ENCODE data around the gene ARID1B. TPM values are rescaled to one million over a fixed set of nuclear protein-coding genes. Genes with fewer than 3 reads are reported as not detected.

The ARID1B gene
- total RNA-seq, 1 experiment from 2014 or later = 24.2 TPM

- POLR2A ChIA-PET (ENCODE audit: unreplicated experiment) = no interaction called here
- no peaks in the 10 kb centered on the region for H3K27me3 ChIP-seq (ENCODE audit: low read length)
Measured at GRCh38 chr6:156740604-156741003, 36.6 kb upstream of the ARID1B start.

GRCh38 chr6:156741287-156742073 is 35.7 kb upstream of the ARID1B start:
- Histone ChIP-seq H3K4me2 (ENCODE audit: low read length) (no peak overlapping the region), H3K27me3 (ENCODE audit: low read length) (no peaks in the 10 kb centered on the region), H2AFZ (ENCODE audit: low read length) (no peak overlapping the region), H3K9me2 (replicated peaks; ENCODE audit: low read length) (no peaks in the 10 kb centered on the region), H3K9me3 (ENCODE audit: low read length) (peaks cover 7% of the 10 kb centered on the region; the same call in 1 of the 2 replicates), H3K27ac (ENCODE audit: low read length) (no peak overlapping the region), H3K79me2 (ENCODE audit: low read length) (no peaks in the 10 kb centered on the region), H3F3A (ENCODE audit: low read length, unreplicated experiment) (no peaks in the 10 kb centered on the region), H4K20me1 (ENCODE audit: low read length) (no peaks in the 10 kb centered on the region), H3K4me1 (ENCODE audit: insufficient read depth, low read length) (no peaks in the 10 kb centered on the region), H3K4me3 (ENCODE audit: low read length) (no peak overlapping the region), H3K36me3 (ENCODE audit: low read depth, low read length) (no peaks in the 10 kb centered on the region), H3K9ac (ENCODE audit: low read length) (no peak overlapping the region)
- no peak for DNase-seq
- intact Hi-C loops (cut with micrococcal nuclease) = no loop called here
- no TSS peak for BruUV-seq (replicated peaks)
- TF ChIP-seq EZH2phosphoT487 (IDR thresholded peaks at IDR 0.05; ENCODE audit: borderline replicate concordance, low read length) (no peak), CTCF (conservative IDR thresholded peaks at IDR 0.05; ENCODE audit: low read depth, low read length) (no peak), EZH2 (IDR thresholded peaks at IDR 0.05; ENCODE audit: low read length, unreplicated experiment) (no peak)
- ATAC-seq = no peak
- ChIA-PET CTCF (no interaction called here), POLR2A (ENCODE audit: unreplicated experiment) (no interaction called here)

More at GRCh38 chr6:156740604-156741003, 36.6 kb upstream of the ARID1B start:
- no peaks in the 10 kb centered on the region for H3K36me3 ChIP-seq (ENCODE audit: low read depth, low read length)
- CTCF ChIA-PET = no interaction called here
- BruUV-seq (replicated peaks) = no TSS peak
- H4K20me1 ChIP-seq (ENCODE audit: low read length) = no peaks in the 10 kb centered on the region
- H3K4me3 ChIP-seq (ENCODE audit: low read length) = no peak overlapping the region
- ATAC-seq = no peak
- TF ChIP-seq EZH2phosphoT487 (IDR thresholded peaks at IDR 0.05; ENCODE audit: borderline replicate concordance, low read length) = no peak
- TF ChIP-seq EZH2 (IDR thresholded peaks at IDR 0.05; ENCODE audit: low read length, unreplicated experiment) = no peak
- no peak for TF ChIP-seq CTCF (conservative IDR thresholded peaks at IDR 0.05; ENCODE audit: low read depth, low read length)
- H3K9me2 ChIP-seq (replicated peaks; ENCODE audit: low read length) = no peaks in the 10 kb centered on the region
- no peak overlapping the region for H3K27ac ChIP-seq (ENCODE audit: low read length)
- H3K4me1 ChIP-seq (ENCODE audit: insufficient read depth, low read length) = no peaks in the 10 kb centered on the region
- peaks cover 7% of the 10 kb centered on the region; the same call in 1 of the 2 replicates for H3K9me3 ChIP-seq (ENCODE audit: low read length)
- H3K79me2 ChIP-seq (ENCODE audit: low read length) = no peaks in the 10 kb centered on the region
- no peak overlapping the region for H3K4me2 ChIP-seq (ENCODE audit: low read length)
- no peaks in the 10 kb centered on the region for H3F3A ChIP-seq (ENCODE audit: low read length, unreplicated experiment)
- intact Hi-C loops (cut with micrococcal nuclease) = no loop called here
- no peak overlapping the region for H3K9ac ChIP-seq (ENCODE audit: low read length)
- no peak overlapping the region for H2AFZ ChIP-seq (ENCODE audit: low read length)
- DNase-seq = no peak

- ChIA-PET CTCF (no interaction called here), POLR2A (ENCODE audit: unreplicated experiment) (no interaction called here)
- no TSS peak for BruUV-seq (replicated peaks)
- Histone ChIP-seq H3K27ac (ENCODE audit: low read length) (no peak overlapping the region), H2AFZ (ENCODE audit: low read length) (no peak overlapping the region), H3K27me3 (ENCODE audit: low read length) (no peaks in the 10 kb centered on the region), H3K4me3 (ENCODE audit: low read length) (no peak overlapping the region), H3K4me2 (ENCODE audit: low read length) (no peak overlapping the region), H3K79me2 (ENCODE audit: low read length) (no peaks in the 10 kb centered on the region), H4K20me1 (ENCODE audit: low read length) (no peaks in the 10 kb centered on the region), H3K9ac (ENCODE audit: low read length) (no peak overlapping the region), H3K9me2 (replicated peaks; ENCODE audit: low read length) (no peaks in the 10 kb centered on the region), H3K36me3 (ENCODE audit: low read depth, low read length) (no peaks in the 10 kb centered on the region), H3K4me1 (ENCODE audit: insufficient read depth, low read length) (no peaks in the 10 kb centered on the region), H3K9me3 (ENCODE audit: low read length) (no peaks in the 10 kb centered on the region), H3F3A (ENCODE audit: low read length, unreplicated experiment) (no peaks in the 10 kb centered on the region)
- DNase-seq (no peak), ATAC-seq (no peak)
- intact Hi-C loops (cut with micrococcal nuclease) = no loop called here
- no peak for TF ChIP-seq EZH2 (IDR thresholded peaks at IDR 0.05; ENCODE audit: low read length, unreplicated experiment)
- TF ChIP-seq CTCF (conservative IDR thresholded peaks at IDR 0.05; ENCODE audit: low read depth, low read length) = no peak
- no peak for TF ChIP-seq EZH2phosphoT487 (IDR thresholded peaks at IDR 0.05; ENCODE audit: borderline replicate concordance, low read length)
Measured at GRCh38 chr6:156747715-156748114, 29.5 kb upstream of the ARID1B start.
